CD4-positive, alpha-beta T cell treated with Interferon alpha-2 for 1 hour (primary cell): Measurements from ENCODE around the gene ABCF2.

Experiments used
- DNase-seq, 2 donors: peaks; one replicate each; pipeline ENCODE4 v3.0.0-alpha.2; 2020 to 2022

The ABCF2 gene

GRCh38 chr7:151215396-151215795 is 11.6 kb downstream of the ABCF2 start:
- DNase-seq, result no peak

DNA sequence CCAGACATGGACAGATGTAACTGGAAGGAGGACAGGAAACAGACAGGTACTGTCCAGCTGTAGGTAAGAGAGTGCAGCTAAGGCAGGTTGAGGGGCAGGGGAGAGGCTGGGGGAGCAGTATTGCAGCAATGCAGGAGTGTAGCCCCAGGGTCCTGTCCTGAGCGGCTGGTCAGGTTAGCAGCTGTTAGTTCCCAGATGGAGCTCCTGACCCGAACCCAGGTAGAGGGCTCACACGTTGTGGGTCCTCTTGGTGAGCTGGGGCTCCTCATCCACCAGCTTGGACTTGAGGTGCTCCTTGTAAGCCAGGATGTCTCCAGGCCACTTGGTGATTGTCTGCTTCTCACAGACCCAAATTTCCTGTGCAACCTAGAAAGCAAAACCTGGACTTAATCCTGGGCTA is 13.2 kb downstream of the ABCF2 start:
- no peak for DNase-seq

- DNase-seq, result no peak
Measured at GRCh38 chr7:151212626-151213025, 14.4 kb downstream of the ABCF2 start.

GRCh38 chr7:151211155-151211772 is 15.7 kb downstream of the ABCF2 start:
- DNase-seq, result no peak

- no peak for DNase-seq
Measured at GRCh38 chr7:151210087-151210854, 16.7 kb downstream of the ABCF2 start, which contains the start of gene H2BK1. Gene H2BK1, minus strand, starts transcription at chr7:151210488. Its CDS starts 170 bp downstream, at chr7:151210318.

DNA sequence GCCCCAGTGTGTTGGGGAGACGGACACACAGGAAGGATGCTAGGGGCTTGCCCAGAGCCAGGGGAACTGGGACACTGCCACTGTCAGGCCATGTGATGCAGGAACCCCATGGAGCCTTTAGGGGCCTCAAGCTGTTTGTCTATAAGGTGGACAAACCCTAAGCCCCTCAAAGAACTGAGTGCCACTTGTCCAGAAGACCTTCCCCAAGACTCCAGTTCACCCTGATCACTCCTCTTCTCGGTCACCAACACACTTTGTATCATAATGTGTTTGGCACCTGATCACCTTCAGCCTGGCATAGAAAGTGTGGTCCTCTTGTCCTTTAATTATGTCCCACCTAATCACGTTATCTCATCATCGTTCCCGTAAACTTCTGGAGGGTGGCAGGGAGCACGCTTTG is 17.4 kb downstream of the ABCF2 start:
- no peak for DNase-seq

GRCh38 chr7:151208253-151208862 is 18.6 kb downstream of the ABCF2 start:
- DNase-seq, result no peak

DNA sequence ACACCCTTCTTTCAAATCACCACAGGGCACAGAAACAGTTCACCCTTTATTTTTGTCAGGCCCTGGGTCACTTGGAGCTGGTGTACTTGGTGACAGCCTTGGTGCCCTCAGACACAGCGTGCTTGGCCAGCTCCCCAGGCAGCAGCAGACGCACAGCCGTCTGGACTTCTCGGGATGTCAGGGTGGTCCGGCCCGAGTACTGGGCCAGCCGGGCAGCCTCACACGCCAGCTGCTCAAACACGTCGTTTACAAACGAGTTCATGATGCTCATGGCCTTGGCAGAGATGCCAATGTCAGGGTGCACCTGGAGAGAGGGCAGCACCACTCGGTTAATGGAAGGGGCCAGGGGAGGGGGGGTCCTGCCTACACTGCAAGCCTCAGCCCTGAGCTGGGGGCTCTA is 19.2 kb downstream of the ABCF2 start:
- no peak for DNase-seq

GRCh38 chr7:151207315-151207714 is 19.7 kb downstream of the ABCF2 start:
- DNase-seq, result no peak

- peak; percentile 9 to 71 for DNase-seq
Measured at GRCh38 chr7:151206914-151207313, 20.1 kb downstream of the ABCF2 start.

DNA sequence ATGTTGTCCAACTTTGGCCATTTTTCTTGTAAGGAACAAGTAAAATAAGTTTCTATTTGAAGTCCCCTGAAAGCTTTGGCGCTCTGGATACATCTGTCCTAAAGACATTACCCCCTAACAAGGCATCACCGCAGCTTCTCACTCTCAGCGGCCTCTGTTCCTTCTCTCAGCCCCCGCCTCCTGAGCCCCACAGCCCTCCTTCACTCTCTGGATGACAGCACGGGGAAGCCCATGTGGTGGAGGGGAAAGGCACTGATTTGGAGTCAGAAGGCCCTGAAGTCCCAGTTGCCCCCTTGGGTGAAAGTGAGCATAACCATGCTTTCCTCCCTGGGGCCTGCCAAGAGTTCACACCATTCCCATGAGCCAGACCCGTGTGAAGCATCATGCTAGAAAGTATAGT is 21.3 kb downstream of the ABCF2 start:
- DNase-seq, result no peak

DNA sequence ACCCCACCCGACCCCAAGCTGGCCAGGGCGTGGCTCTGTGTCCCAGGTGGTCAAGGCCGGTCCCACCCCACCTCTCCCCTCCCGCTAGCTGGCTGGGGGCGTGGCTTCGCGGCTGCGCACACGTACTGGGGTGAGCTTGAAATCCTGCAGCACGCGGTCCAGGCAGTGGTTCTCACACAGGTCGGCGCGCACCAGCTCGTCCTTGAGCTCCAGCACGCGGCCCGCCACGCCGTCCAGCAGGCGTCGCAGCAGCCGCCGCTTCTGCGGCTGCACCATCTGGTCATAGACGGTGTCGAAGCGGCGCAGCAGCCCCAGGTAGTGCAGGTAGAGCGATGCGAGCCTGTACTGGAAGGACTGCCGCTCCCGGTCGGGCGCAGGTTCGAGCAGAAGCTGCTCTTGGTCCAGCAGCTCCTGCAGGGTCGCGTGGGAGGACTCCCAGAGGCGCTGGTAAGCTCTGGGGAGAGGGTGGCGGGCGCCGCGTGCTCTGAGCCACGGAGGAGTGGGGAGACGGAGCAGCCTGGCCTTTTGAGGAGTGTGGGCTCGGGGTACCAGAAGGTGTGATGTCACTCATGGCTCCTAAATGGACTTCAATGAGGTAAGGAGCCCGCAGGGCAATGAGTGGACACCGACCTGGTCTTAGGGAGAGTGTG is 22.5 kb downstream of the ABCF2 start:
- peak in 1 of 2 donors; percentile 20 for DNase-seq

- no peak for DNase-seq
Measured at GRCh38 chr7:151202836-151203235, 24.2 kb downstream of the ABCF2 start.

DNA sequence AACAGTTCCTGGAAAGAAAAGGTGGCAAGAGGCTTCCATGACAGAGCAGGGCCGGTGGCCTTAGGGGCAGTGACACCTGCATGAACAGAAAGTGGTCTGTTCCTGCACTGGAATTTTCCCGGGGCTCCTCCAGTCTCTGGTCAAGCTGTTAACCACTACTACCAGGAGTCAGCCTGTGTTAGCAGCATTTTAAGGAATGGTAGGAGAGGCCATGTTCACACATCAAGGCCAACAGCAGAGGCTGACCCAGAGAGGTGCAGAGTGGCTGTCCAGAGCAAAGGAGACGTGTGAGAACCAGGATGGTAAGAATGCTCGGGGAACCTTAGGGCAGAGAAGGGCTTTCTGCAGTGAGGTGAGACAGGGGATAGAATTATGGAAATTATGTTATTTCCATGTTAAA is 25.3 kb downstream of the ABCF2 start:
- no peak for DNase-seq

DNA sequence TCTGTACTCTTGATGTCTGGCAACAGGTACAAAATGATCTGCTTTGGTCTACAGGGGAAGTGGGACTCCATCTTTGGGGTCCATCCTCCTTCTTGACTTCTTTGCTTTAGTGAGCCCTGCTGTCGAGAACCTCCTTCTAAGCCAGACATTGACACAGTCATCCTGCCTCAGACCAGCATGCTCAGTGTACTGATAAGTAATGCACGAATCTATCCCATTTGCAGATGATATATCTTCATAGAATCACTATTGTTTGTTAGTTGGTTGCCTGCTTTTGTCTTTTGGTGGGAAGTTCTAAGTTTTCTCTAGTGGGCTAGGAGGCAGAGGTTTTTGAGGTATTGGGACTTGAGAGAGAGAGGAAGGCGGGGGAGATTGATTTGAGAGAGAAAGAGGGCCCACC is 25.7 kb downstream of the ABCF2 start:
- no peak for DNase-seq

DNA sequence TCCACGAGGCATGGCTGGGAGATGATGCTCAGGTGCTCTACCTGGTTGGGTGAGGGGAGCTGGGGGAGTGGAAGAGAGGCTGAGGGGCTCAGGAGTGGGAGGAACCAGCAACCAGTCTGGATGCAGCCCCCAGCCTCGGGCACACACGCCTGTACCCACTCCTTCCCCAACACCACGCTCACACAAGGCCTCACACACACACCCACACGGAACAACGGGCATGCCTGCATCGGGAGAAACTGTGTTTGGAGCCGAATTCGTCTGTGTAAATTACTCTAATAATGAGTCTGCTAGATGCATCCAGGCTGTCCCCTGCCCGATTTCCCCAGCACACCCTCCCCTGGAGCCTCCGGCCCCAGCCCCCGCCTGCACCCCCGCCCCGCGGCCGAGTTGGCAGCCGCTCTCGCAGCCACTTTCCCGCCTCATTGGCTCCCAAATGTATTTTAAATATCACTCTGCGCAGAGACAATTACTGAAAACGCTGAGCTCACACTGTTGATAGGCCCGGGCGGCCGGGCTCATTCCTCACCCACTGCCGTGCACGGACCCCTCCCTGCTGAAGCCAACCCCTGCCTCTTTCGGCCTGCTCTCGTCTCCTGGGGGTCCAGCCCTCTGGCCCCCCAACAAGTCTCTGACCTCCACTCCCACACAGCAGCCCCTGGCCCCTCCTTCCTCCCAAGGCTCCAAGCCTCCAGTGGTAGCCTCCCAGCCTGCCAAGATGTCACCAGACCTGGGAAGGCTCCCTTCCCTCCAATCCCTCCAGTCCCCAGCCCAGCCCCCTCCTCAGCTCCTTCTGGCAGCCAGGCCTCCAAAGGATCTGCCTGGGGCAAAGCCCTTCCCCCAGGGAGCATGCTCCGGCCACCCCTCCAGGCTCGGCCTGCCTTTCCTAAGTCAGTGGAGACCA is 27.8 kb downstream of the ABCF2 start:
- DNase-seq, result no peak

DNA sequence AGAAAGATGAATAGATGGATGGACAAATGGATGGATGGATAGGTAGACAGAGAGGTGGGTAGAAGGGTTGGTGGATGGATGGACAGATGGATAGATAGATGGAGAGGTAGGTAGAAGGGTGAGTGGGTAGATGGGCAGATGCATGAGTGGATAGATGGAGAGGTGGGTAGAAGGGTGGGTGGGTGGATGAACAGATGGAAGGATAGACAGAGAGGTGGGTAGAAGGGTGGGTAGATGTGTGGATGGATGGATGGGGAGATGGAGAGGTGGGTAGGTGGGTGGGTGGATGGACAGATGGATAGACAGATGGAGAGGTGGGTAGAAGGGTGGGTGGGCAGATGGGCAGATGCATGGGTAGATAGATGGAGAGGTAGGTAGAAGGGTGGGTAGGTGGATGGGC is 29.1 kb downstream of the ABCF2 start:
- no peak for DNase-seq

DNA sequence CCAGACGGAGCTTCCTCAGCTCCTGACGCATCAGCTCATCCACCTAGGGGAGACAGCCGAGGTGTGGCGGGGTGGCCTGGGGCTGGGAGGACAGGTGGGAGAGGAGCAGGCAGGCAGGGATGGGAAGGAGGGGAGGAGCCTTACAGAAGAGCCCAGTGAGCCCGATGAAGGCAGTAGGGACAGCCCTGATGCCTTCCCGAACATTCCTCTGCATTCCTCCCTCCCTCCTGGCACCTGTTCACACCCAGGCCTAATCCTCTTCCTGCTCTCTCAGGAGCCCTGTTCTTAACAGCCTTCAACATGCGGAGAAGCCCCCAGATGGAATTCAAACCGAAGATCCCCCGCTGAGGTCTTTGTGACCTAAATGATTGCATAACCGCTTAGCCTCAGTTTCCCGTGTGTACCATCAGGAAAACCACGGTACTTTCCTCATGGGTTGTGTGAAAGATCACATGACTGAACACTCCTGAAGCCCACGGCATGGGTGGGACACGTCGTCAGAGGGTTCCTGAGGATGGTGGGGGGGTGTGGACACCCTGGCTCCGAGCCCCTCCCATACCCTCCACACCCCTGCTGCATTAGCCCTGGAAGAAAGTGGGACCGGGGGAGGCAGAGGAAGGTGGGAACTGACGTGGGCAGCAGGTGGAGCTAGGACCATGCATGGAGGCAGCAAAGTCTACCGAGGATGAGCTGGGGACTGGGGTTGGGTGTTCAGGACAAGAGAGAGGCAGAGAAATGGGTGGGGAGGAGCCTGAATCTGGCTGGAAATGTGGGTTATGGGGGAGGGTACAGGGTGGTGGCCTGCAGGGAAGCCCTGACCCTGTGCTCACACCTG is 31.2 kb downstream of the ABCF2 start:
- no peak for DNase-seq

GRCh38 chr7:151194188-151194587 is 32.8 kb downstream of the ABCF2 start:
- DNase-seq, result peak in 1 of 2 donors; percentile 11

DNA sequence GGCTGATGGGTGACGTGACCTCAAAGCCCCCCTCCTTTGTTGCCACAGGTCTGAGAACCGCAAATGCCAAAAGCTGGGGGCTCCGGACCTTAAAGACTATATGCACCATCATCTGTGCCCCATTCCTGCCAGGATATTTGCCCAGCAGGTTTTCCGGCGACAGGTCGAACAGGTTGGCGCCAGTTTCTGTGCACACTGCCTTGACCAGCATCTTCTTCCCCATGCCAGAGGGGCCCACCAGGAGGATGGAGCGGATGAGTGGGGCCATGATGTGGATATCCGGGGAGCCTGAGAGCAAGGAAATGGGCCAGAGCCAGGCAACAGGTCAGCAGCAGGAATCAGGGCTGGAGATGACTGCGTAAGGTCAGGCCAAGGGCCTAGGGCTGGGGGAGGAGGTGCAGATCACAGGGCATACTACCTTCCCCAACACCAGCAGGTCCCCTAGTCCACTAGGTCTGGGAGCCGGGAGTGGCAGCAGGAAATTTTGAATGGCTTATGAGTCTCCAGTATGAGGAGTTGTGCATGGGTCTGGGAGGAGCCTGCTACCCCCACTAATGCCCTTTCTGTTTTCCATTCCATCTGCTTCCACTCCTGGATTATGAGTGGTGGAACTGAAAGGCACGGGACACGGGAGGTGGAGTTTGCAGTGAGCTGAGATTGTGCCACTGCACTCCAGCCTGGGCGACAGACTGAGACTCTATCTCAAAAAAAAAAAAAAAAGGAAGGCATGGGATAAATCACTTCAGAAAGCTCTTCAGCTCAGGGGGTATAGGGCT is 33.6 kb downstream of the ABCF2 start:
- no peak for DNase-seq
